GM19328 (cell line): ENCODE measurements around the gene HMCN2.

Source experiments
- ATAC-seq: cut with Tn5 transposase; IDR thresholded peaks from one replicate; pipeline ENCODE4 v1.9.1; 2021; ENCODE audit warnings: mild to moderate bottlenecking, moderate library complexity; ENCODE audit not compliant: unreplicated experiment

HMCN2 gene

DNA sequence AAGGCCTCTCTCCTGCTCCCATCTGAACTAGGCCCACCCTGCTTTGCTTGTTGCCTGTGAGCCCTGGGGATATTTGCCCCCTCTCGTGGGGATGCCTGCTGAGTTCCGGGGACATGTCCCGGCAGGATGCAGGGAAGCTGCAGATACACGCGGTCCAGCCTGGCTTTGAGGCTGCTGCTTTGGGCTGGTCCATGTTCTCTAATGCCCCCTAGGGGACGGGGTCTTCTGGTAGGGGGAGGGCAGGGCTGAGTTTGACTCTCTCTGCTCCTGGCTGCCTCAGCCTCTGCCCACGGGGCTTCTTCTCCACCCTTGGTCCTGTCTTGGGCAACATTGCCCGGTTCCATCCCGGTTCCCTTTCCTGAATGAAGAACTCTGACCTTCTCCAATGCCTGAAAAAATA lies 94.3 kb downstream of the HMCN2 start:
- ATAC-seq, result no peak

DNA sequence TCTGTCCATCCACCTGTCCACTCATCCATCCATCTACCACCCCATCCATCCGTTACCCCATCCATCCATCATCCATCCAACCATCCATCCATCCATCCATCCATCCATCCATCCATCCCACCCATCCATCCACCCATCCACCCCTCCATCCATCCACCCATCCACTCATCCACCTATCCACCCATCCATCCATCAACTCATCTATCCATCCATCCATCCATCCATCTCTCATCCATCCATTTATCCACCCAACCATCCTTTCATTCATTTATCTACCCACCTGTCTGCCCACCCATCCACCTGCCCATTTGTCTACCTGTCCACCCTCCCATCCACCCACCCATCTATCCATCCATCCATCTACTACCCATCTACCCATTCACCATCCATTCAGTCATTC lies 95.1 kb downstream of the HMCN2 start:
- ATAC-seq, result no peak

DNA sequence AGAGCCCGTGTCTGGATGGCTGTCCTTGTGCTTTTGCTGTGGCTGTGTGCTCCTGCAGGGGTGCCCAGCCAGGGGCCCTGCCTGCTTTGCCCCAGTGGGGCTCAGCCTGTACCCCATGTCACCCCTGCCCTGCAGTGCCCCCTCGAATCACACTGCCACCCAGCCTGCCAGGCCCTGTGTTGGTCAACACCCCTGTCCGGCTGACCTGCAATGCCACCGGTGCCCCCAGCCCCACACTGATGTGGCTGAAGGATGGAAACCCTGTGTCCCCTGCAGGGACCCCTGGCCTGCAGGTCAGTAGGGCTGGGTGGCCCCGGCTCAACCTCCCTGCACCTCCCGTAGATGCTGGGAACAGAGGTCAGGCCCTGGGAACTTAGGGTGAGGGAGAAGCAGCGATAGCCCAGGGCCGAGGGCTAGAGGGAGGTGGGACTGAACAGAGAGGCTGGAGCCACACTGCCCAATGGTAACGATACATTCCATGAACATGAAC lies 96.4 kb downstream of the HMCN2 start:
- ATAC-seq, result no peak

DNA sequence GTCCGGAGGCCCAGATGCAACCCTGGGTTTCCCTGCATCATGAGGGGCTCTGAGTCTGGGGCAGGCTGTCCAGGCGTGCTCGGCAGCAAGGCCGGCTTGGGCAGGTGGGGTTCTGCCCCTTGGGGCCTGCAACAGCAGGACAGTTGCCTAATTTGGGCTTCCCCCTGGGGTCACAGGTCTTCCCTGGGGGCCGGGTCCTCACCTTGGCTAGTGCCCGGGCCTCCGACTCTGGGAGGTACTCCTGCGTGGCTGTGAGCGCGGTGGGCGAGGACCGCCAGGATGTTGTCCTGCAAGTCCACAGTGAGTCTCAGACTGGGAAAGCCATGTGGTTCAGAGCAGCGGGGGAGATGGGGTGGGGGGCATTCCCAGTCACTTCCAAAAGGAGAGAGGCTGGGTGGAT lies 97.1 kb downstream of the HMCN2 start:
- ATAC-seq, result no peak

DNA sequence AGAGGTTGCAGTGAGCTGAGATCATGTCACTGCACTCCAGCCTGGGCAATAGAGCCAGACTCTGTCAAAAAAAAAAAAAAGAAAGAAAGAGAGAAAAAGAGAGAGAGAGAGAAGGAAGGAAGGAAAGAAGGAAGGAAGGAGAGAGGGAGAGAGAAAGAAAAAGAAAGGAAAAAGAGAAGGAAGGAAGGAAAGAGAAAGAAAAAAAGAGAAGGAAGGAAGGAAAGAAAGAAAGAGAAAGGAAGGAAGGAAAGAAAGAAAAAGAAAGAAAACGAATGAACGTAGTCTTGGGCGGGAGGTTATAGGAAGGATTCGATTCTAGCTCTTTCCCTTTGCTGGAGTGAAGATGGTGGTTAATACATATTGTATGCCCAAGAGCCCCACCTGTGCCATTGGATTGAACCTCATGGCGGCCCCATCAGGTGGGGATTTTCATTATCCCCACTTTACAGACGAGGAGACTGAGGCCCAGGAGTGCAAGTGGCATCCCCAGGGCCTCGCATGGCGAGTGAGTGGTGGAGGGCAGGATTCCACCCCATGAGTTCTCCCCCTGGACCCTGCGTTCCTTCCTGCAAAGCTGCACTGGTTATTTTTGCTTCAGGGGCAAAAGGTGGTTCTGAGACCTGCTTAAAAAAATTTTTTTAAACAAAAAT lies 98.3 kb downstream of the HMCN2 start:
- no peak for ATAC-seq

DNA sequence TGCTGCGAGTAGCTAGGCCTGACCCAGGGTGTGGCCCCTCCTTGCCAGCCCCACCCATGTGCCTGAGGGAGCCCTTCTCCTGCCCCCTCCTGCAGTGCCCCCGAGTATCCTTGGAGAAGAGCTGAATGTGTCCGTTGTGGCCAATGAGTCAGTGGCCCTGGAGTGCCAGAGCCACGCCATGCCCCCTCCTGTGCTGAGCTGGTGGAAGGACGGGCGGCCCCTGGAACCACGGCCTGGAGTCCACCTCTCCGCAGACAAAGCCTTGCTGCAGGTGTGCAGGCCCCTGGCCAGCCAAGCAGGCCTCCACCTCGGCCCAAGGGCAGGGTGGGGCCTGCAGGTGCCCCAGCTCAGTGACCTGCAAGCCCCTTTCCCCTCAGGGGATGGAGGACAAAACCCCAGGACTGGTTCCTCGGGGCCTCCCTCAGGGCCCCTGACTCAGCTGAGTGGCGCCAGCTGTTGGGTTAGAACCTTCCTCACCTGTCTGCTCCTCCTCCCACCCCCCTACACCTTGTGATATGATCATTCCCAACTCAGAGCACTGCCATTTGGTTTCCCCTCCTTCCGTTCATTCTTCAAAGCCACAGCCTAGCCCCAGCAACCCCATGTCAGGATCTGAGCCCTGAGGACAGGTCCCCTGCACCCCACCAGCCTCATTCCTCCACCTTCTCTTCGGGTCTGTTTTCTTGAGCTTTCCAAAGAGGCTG lies 99.2 kb downstream of the HMCN2 start:
- ATAC-seq, result no peak

DNA sequence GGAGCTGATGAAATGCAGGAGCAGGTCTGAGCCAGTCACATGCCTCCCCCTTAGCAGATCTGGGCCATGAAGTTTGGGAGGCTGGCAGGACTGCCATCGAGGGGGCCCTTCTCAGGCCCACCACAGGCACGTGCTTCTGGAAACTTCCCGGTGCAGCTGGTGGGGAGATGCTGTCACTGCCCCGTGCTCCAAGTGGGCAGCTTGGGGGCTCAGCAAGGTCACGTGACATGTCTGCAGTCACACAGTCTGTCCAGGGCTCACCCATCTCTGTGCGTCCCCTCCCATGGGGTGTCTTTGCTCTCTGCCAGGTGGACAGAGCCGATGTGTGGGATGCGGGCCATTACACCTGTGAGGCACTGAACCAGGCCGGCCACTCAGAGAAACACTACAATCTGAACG lies 99.8 kb downstream of the HMCN2 start:
- no peak for ATAC-seq

DNA sequence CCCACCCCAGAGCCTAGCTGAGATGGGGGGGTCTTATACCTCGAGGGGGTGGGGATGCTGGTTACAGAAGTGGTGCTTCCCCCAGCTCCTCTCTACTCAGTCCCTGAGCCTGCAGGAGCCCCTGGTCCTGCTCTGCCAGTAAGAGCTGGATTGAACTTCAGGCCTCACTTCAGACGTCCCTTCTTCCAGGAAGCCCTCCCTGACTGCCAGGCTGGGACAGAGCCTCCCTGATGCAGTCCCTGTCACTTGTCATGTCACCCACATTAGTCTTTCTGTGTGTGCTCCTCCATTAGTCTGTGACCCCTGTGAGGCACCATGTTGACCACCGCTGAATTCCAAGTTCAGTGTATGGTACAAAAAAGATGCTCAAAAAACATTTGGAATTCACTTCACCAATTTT lies 100.5 kb downstream of the HMCN2 start:
- ATAC-seq, result no peak

DNA sequence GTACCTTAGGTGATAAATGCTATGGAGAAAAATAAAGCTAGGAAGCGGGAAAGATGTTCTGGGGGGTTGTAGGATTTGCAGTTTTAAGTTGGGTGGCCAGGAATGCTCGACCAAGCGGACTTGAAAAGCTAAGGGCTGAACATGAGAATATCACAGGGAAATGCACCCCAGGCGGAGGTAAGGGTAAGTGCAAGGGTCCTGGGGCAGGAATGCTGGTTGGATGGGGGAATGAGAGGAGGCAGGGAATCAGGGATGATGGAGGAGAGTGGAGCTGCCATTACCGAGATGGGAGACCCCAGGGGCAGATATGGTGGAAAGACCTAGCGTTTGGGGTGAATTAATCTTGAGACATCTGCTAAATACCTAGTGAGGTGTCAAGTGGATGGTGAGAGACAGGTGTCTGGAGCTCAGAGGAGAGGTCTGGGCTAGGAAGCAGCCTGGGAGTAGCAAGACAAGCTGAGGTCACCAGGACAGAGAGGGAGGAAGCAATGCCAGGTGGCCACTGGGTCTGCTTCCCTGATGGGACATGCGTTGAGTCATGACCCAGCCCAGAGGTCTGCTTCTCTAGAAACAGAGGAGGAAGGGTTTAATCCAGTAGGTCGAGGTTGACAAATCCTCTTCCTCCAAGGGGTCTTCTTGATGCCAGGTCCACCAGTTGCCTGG lies 101.5 kb downstream of the HMCN2 start:
- ATAC-seq, result no peak

DNA sequence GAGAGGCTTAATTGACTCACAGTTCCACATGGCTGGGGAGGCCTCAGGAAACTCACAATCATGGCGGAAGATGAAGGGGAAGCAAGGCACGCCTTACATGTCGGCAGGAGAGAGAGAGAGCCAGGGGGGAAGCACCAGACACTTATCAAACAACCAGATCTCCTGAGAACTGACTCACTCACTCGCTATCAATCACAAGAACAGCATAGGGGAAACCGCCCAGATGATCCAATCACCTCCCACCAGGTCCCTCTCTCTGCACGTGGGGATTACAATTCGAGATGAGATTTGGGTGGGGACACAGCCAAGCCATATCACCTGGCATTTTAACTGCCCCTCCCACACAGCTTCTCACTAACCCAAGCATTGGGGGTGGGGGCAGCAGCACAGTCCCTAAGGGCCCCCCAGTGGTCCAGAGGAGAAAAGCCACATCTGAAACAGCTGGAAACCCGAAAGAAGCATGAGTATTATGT lies 103.1 kb downstream of the HMCN2 start:
- no peak for ATAC-seq

DNA sequence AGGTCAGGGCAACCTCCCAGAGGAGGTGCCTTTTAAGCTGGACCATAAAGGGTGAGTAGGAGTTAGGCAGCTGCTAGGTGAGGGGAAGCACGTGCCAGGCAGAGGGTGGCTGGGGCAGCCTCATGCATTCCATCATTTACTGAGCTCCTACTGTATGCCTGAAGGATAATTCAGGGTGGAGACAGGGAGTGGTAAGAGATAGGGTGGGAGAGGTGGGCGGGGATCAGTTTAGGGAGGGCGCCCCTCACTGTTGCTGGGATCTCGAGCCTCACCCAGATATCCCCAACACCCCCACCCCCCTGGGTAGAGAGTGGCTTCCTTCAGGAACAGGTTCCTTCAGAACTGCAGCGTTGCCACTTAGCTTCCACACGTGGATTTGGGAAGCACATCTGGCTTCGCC lies 104.7 kb downstream of the HMCN2 start:
- no peak for ATAC-seq

DNA sequence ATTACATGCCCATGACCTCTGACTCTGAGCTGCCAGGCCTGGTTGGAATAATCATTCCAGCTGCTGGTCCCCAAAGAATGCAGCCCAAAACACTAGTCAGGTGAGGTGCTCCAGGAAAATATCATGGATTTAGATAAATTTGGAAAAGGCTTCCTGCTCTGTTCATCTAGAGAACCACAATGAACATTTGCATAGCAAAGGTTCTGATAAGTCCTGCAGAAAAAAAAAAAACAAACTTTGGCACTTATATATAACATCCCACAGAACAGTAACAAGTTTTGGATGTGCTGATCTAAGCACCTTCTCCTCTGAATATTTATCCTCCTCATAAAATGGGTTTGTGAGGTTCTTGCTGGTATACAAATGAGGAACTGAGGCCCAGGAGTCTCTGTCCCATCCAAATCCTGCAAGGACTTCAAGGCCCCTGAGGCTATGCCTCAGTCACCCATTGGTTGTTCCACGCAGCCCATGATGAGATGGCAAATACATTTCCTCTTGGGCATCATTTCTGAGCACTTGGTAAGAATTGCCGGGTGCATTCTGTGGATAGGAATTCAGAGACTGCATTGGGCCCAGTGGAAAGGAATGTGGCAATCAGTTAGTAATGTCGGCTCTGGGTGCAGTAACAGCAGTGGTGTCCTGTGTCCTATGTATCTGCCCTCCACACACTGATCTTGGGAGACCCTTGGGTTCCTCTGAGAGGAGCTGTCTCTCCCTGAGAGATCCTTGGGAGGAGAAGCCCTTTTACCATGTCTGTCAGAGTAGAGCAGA lies 105.8 kb downstream of the HMCN2 start:
- ATAC-seq, result no peak

DNA sequence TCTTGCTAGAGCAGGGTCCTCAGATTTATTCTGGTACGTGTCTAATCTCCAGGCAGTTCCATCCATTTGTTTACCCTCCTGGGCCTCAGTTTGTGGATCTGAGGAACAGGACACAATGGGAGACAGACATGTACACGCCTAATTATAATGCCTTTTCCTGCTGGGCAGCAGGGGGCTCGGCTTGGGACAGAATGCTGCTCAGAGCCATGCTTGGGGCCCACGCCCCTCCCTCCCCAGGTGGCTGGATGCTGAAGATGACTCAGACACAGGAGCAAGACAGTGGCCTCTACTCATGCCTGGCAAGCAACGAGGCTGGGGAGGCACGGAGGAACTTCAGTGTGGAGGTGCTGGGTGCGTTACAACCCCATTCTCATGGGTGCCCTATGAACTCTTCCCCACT lies 106.5 kb downstream of the HMCN2 start:
- ATAC-seq, result no peak

DNA sequence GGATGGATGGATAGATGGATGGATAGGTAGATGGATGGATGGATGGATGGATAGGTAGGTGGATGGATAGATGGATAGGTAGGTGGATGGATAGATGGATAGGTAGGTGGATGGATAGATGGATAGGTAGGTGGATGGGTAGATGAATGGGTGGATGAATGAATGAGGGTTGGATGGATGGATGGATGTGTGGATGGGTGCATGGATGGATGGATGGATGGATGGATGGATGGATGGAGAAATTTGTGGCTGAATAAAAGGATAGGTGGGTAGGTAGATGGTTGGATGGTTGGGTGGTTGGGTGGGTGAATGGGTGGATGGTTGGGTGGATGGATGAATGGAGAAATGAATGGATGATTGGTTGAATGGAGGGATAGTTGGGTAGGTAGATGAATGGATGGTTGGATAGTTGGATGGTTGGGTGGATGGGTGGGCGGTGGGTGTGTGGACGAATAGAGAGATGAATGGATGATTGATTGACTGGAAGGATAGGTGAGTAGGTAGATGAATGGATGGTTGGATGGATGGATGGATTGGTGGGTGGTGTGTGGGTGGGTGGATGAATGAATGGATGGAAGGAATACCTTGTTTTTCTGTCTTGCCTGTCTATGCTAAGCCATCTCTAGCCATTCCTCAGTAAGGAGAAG lies 108.2 kb downstream of the HMCN2 start:
- ATAC-seq, result no peak

DNA sequence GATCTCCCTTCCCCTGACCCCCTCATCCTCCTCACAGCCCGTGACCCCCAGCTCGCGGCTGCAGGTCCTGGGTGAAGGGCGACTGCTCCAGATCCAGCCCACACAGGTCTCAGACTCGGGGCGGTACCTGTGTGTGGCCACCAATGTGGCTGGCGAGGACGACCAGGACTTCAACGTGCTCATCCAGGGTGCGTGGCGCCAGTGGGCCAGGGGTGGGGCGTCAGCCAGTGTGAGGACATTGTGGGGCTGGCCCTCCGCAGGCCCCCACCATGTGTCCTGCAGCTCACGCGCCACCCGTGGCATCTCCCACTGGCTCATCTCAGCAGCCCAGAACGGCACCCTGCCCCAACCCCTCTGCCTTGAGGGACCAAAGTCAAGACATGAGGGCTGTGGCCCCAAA lies 112.1 kb downstream of the HMCN2 start:
- ATAC-seq, result no peak

DNA sequence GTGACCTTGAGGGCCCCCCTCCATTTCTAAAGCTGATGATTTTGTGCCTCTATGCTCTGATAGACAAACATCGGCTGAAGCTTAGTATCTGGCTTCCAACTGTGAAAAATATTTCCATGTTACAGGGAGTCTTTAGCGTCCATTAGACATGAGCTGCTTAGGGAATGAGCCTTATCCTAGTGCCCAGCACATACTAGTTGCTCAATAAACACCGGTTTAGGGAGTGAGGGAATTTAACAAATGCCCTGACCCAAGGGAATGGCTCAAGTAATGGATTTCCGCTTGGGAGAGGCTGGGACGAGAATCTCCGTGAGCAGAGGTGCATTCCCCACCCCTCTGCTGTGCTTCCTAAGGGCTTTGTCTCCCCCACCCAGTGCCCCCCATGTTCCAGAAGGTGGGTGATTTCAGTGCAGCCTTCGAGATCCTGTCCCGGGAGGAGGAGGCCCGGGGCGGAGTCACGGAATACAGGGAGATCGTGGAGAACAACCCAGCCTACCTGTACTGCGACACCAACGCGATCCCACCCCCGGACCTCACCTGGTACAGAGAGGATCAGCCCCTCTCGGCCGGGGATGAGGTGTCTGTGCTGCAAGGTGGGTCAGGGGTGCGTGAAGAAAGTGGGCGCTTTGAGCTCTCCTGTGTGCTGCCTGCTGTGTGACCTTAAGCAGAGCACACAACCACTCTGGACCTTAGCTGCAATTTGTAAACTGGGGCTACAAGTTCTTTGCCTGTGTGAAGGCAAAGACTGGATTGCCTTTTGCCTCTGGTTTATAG lies 113.5 kb downstream of the HMCN2 start:
- ATAC-seq, result no peak

DNA sequence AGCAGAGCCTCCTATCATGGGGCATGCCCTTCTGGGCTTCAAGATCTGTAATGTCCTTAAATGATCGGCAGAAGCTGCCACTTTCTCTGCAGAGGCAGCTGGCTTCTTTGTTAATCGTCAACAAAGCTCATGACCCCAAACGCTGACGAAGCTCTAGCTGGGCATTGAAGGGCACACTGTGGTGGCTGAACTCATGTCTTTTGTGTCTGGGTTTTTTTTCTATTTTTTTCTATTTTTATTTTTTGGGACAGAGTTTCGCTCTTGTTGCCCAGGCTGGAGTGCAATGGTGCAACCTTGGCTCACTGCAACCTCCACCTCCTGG lies 114.0 kb downstream of the HMCN2 start:
- no peak for ATAC-seq

DNA sequence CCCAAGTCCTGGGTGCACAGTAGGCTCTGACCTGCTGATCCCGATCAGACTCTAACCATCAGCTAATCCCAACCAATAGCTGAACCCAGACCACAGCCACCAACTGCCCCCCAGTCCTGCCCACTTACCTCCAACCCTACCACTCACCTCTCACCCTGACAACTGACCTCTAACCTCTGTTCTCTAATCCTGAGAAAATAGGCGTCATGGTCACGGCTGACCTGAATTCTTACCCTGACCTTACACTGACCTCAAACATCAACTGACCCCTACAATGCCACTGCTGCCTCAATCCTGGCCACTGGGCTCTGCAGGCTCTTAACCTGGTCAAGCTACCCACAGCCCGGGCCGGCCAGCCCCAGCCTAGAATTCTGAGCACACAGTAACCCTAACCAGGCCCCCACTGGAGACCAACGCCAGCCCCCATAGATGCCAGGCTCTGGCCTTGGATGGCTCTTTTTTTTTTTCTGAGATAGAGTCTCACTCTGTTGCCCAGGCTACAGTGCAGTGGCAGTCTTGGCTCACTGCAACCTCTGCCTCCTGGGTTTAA lies 115.4 kb downstream of the HMCN2 start:
- ATAC-seq, result no peak

DNA sequence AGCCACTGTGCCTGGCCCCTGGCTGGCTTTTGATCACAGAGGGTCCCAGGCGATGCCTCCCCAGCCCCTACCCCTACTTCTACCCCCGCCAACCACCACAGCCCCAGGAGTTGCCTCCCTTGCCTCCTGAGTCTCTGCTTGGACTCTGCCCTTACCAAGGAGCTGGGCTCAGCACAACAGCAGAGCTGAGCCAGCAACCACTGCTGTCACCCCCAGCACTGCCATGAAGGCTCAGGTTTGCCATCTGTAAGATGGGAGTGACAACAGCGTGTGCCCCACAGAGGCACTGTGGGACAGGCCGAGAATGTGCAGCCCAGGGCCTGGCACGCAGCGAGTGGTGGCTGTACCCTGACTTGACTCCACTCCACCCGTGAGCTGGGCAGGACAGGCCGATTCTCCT lies 116.1 kb downstream of the HMCN2 start:
- ATAC-seq, result no peak

DNA sequence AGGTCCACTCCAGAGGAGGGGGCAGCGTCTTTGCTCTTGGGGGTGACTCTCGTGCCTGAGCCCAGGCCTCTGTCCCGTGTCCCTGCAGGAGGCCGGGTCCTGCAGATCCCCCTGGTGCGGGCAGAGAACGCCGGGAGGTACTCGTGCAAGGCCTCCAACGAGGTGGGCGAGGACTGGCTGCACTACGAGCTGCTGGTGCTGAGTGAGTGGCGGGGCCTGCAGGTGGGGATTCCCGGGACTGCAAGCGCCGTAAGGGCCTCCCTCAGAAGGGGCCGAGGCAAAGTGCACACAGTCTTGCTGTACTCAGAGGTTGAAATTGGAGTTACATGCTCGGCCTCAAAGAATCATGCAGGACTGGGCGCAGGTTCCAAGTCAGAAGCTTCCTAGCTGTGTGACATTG lies 116.5 kb downstream of the HMCN2 start:
- no peak for ATAC-seq
